Naive thymus-derived CD4-positive, alpha-beta T cell (primary cell): Measurements from ENCODE around the gene PSMB7. TPM values are rescaled to one million over a fixed set of nuclear protein-coding genes. Genes with fewer than 3 reads are reported as not detected.

Experiments used
- ATAC-seq: fragments of 150-1000 bp; cut with Tn5 transposase; 2 replicates; pipeline ENCODE4 v1.10.0; 2021; ENCODE audit warnings: mild to moderate bottlenecking, moderate library complexity
- CTCF ChIA-PET: fragments of 350-600 bp; sonication (Branson Sonifier 250); formaldehyde crosslinking; loops from one replicate; lab custom pipeline; 2021; ENCODE audit warnings: antibody characterized with exemption; lab: Charles Lee
- POLR2A ChIA-PET: fragments of 350-600 bp; sonication (Branson Sonifier 250); formaldehyde crosslinking; loops from one replicate; lab custom pipeline; 2021; ENCODE audit warnings: antibody characterized with exemption, inconsistent platforms; lab: Charles Lee
- DNase-seq, 9 donors: peaks; one replicate each; pipeline versions ENCODE4 v3.0.0 to v3.0.0-alpha.2; 2020 to 2022; ENCODE audit warnings: mixed read lengths in 1 of 9
- H3K27ac ChIP-seq: one replicate; pipeline ENCODE4 v1.7.0; 2013; ENCODE audit warnings: mild to moderate bottlenecking, low read depth, low read length, moderate library complexity
- H3K27me3 ChIP-seq, 2 donors: one replicate each; pipeline ENCODE4 v1.7.0; 2013; ENCODE audit warnings: low read length in 2 of 2, mild to moderate bottlenecking in 2 of 2, moderate library complexity in 2 of 2; ENCODE audit not compliant: control insufficient read depth in 2 of 2, insufficient read depth in 2 of 2
- H3K36me3 ChIP-seq, 3 experiments: 1 replicate in 2 of 3; 2 replicates in 1 of 3; pipeline ENCODE4 v1.7.0; 2013; ENCODE audit warnings: low read length in 3 of 3, mild to moderate bottlenecking in 3 of 3, moderate library complexity in 1 of 3; ENCODE audit not compliant: insufficient read depth in 3 of 3, control insufficient read depth in 2 of 3
- H3K4me1 ChIP-seq, 2 donors: one replicate each; pipeline ENCODE4 v1.7.0; 2013; ENCODE audit warnings: low read length in 2 of 2, mild to moderate bottlenecking in 2 of 2, moderate library complexity in 1 of 2; ENCODE audit not compliant: control insufficient read depth in 2 of 2, insufficient read depth in 2 of 2
- H3K4me3 ChIP-seq: 2 replicates; pipeline ENCODE4 v1.7.0; 2013; ENCODE audit warnings: mild to moderate bottlenecking, low read length
- H3K9me3 ChIP-seq, 3 experiments: 1 replicate in 2 of 3; 2 replicates in 1 of 3; pipeline ENCODE4 v1.7.0; 2013; ENCODE audit warnings: low read length in 3 of 3; ENCODE audit not compliant: control insufficient read depth in 2 of 3
- H3K27ac Mint-ChIP-seq, 9 donors: one replicate each; pipeline ENCODE4 v1.8.0; 2020 to 2022; ENCODE audit warnings: mixed read lengths in 9 of 9, mild to moderate bottlenecking in 8 of 9, moderate library complexity in 5 of 9, inconsistent platforms in 2 of 9
- H3K27me3 Mint-ChIP-seq, 5 donors: one replicate each; pipeline ENCODE4 v1.8.0; 2021 to 2022; ENCODE audit warnings: mixed read lengths in 5 of 5, mild to moderate bottlenecking in 1 of 5
- H3K36me3 Mint-ChIP-seq, 5 donors: one replicate each; pipeline ENCODE4 v1.8.0; 2020 to 2022; ENCODE audit warnings: mixed read lengths in 5 of 5, mild to moderate bottlenecking in 3 of 5, inconsistent platforms in 1 of 5
- H3K4me1 Mint-ChIP-seq, 7 donors: one replicate each; pipeline ENCODE4 v1.8.0; 2020 to 2022; ENCODE audit warnings: mixed read lengths in 7 of 7, mild to moderate bottlenecking in 3 of 7, inconsistent platforms in 1 of 7
- H3K4me3 Mint-ChIP-seq, 10 donors: one replicate each; pipeline ENCODE4 v1.8.0; 2020 to 2022; ENCODE audit warnings: mild to moderate bottlenecking in 10 of 10, mixed read lengths in 10 of 10, moderate library complexity in 6 of 10, inconsistent platforms in 2 of 10
- H3K9me3 Mint-ChIP-seq, 11 donors: one replicate each; pipeline ENCODE4 v1.8.0; 2020 to 2022; ENCODE audit warnings: mixed read lengths in 11 of 11, mild to moderate bottlenecking in 4 of 11, inconsistent platforms in 1 of 11, moderate library complexity in 1 of 11
- intact Hi-C, 2 donors: fragments of 100-400 bp; cut with micrococcal nuclease; formaldehyde crosslinking; loops; one replicate each; pipeline ENCODE4 v1.15.1; 2023
- polyA plus RNA-seq, 2 donors: library from polyadenylated mRNA; unstranded; fragments of 300-500 nt; fragmentation: Illumina TruSeq; gene quantifications; one replicate each; pipeline ENCODE4 v1.2.3, GENCODE V29; 2021
- total RNA-seq, 6 experiments: library from RNA in 5 of 6; stranded (reverse) in 5 of 6; gene quantifications; 1 replicate in 5 of 6; 2 replicates in 1 of 6; pipeline ENCODE4 v1.2.3 and lab custom pipeline; 2021 to 2026

PSMB7 gene
- total and polyA plus RNA-seq, 7 experiments from 2014 or later = 59.4 to 203 (median 73.9) TPM

GRCh38 chr9:124369231-124369797 lies 45.9 kb downstream of the PSMB7 start:
- Mint-ChIP-seq H3K36me3 (peaks cover 6 to 16% (median 9%) of the 10 kb centered on the region in 5 donors), H3K4me1 (peaks cover 14 to 78% (median 72%) of the 10 kb centered on the region in 7 donors)

GRCh38 chr9:124368692-124369091 lies 46.5 kb downstream of the PSMB7 start:
- H3K27ac Mint-ChIP-seq = peak overlapping the region in 3 of 9 donors; percentile 5 to 29 (median 24)
- ChIA-PET CTCF (no interaction called here), POLR2A (no interaction called here)
- intact Hi-C loops = no loop called here
- H3K27me3 Mint-ChIP-seq = no peaks in the 10 kb centered on the region
- H3K4me3 ChIP-seq = no peak overlapping the region
- H3K4me1 ChIP-seq = no peaks in the 10 kb centered on the region
- H3K9me3 ChIP-seq = no peaks in the 10 kb centered on the region
- ATAC-seq = no peak
- no peaks in the 10 kb centered on the region for H3K27me3 ChIP-seq
- peaks cover 14 to 78% (median 67%) of the 10 kb centered on the region in 7 donors for H3K4me1 Mint-ChIP-seq
- no peak for DNase-seq
- H3K9me3 Mint-ChIP-seq = peaks cover 0 to 1% (median 0%) of the 10 kb centered on the region in 11 donors
- H3K36me3 ChIP-seq = peaks cover 0 to 16% (median 0%) of the 10 kb centered on the region in 3 experiments
- H3K36me3 Mint-ChIP-seq = peaks cover 3 to 11% (median 5%) of the 10 kb centered on the region in 5 donors
- H3K27ac ChIP-seq = no peak overlapping the region
- no peak overlapping the region for H3K4me3 Mint-ChIP-seq

More at GRCh38 chr9:124369231-124369797, 45.9 kb downstream of the PSMB7 start:
- POLR2A ChIA-PET = no interaction called here
- DNase-seq (no peak), ATAC-seq (no peak)
- no peak overlapping the region for H3K4me3 ChIP-seq
- peaks cover 0 to 4% (median 0%) of the 10 kb centered on the region in 11 donors for H3K9me3 Mint-ChIP-seq
- CTCF ChIA-PET = no interaction called here
- H3K4me3 Mint-ChIP-seq = no peak overlapping the region
- H3K27me3 Mint-ChIP-seq = no peaks in the 10 kb centered on the region
- no peaks in the 10 kb centered on the region for H3K4me1 ChIP-seq
- H3K36me3 ChIP-seq = peaks cover 0 to 12% (median 0%) of the 10 kb centered on the region in 3 experiments
- no peaks in the 10 kb centered on the region for H3K27me3 ChIP-seq
- intact Hi-C loops = no loop called here
- H3K27ac ChIP-seq = no peak overlapping the region
- H3K27ac Mint-ChIP-seq = peak overlapping the region in 2 of 9 donors; percentile 10 to 29
- no peaks in the 10 kb centered on the region for H3K9me3 ChIP-seq

GRCh38 chr9:124366476-124367220 lies 48.6 kb downstream of the PSMB7 start:
- H3K27ac Mint-ChIP-seq = peak overlapping the region in 1 of 9 donors; percentile 59
- H3K4me1 Mint-ChIP-seq = peaks cover 9 to 75% (median 60%) of the 10 kb centered on the region in 7 donors
- CTCF ChIA-PET = no interaction called here
- peaks cover 0 to 11% (median 4%) of the 10 kb centered on the region in 5 donors for H3K36me3 Mint-ChIP-seq
- DNase-seq (no peak), ATAC-seq (no peak)
- H3K4me3 Mint-ChIP-seq = no peak overlapping the region
- intact Hi-C loops = no loop called here
- H3K4me3 ChIP-seq = no peak overlapping the region
- no peak overlapping the region for H3K27ac ChIP-seq
- peaks cover 0 to 20% (median 0%) of the 10 kb centered on the region in 3 experiments for H3K36me3 ChIP-seq
- no peaks in the 10 kb centered on the region for H3K27me3 Mint-ChIP-seq
- no peaks in the 10 kb centered on the region for H3K4me1 ChIP-seq
- no peaks in the 10 kb centered on the region for H3K9me3 ChIP-seq
- no peaks in the 10 kb centered on the region for H3K9me3 Mint-ChIP-seq
- H3K27me3 ChIP-seq = no peaks in the 10 kb centered on the region
- POLR2A ChIA-PET = interaction anchor here (0.6 kb wide), 1 partner anchor 212 kb away, joined by 3 read pairs; no protein-coding TSS in a partner anchor

GRCh38 chr9:124365036-124365435 lies 50.2 kb downstream of the PSMB7 start:
- Mint-ChIP-seq H3K4me3 (no peak overlapping the region), H3K27me3 (no peaks in the 10 kb centered on the region), H3K4me1 (peaks cover 9 to 75% (median 62%) of the 10 kb centered on the region in 7 donors), H3K9me3 (no peaks in the 10 kb centered on the region), H3K36me3 (peaks cover 0 to 11% (median 4%) of the 10 kb centered on the region in 5 donors), H3K27ac (peak overlapping the region in 1 of 9 donors; percentile 11)
- no peak overlapping the region for H3K4me3 ChIP-seq
- ChIA-PET CTCF (no interaction called here), POLR2A (no interaction called here)
- intact Hi-C loops = no loop called here
- no peak for ATAC-seq
- H3K4me1 ChIP-seq = peaks cover 0 to 7% of the 10 kb centered on the region in 2 donors
- no peak for DNase-seq
- no peaks in the 10 kb centered on the region for H3K27me3 ChIP-seq
- no peaks in the 10 kb centered on the region for H3K9me3 ChIP-seq
- H3K36me3 ChIP-seq = peaks cover 0 to 20% (median 0%) of the 10 kb centered on the region in 3 experiments
- no peak overlapping the region for H3K27ac ChIP-seq

- H3K27ac Mint-ChIP-seq = peak overlapping the region in 1 of 9 donors; percentile 28
- CTCF ChIA-PET = no interaction called here
- Histone ChIP-seq H3K36me3 (peaks cover 0 to 20% (median 0%) of the 10 kb centered on the region in 3 experiments), H3K27me3 (no peaks in the 10 kb centered on the region), H3K9me3 (no peaks in the 10 kb centered on the region), H3K27ac (no peak overlapping the region), H3K4me1 (peaks cover 0 to 7% of the 10 kb centered on the region in 2 donors), H3K4me3 (no peak overlapping the region)
- intact Hi-C loops = no loop called here
- H3K4me3 Mint-ChIP-seq = no peak overlapping the region
- POLR2A ChIA-PET = no interaction called here
- DNase-seq (no peak), ATAC-seq (no peak)
- no peaks in the 10 kb centered on the region for H3K27me3 Mint-ChIP-seq
- peaks cover 9 to 76% (median 63%) of the 10 kb centered on the region in 7 donors for H3K4me1 Mint-ChIP-seq
- H3K36me3 Mint-ChIP-seq = peaks cover 0 to 11% (median 4%) of the 10 kb centered on the region in 5 donors
- no peaks in the 10 kb centered on the region for H3K9me3 Mint-ChIP-seq
These were observed 51.1 kb downstream of the PSMB7 start for GRCh38 chr9:124364141-124364540.

- H3K27ac ChIP-seq = no peak overlapping the region
- H3K36me3 ChIP-seq = peaks cover 0 to 20% (median 0%) of the 10 kb centered on the region in 3 experiments
- DNase-seq (no peak), ATAC-seq (no peak)
- Mint-ChIP-seq H3K36me3 (peaks cover 0 to 9% (median 4%) of the 10 kb centered on the region in 5 donors), H3K27ac (peak overlapping the region in 2 of 9 donors; percentile 28 to 39), H3K9me3 (no peaks in the 10 kb centered on the region), H3K27me3 (no peaks in the 10 kb centered on the region), H3K4me3 (no peak overlapping the region), H3K4me1 (peaks cover 12 to 76% (median 60%) of the 10 kb centered on the region in 7 donors)
- POLR2A ChIA-PET = no interaction called here
- intact Hi-C loops = no loop called here
- H3K4me1 ChIP-seq = peaks cover 0 to 7% of the 10 kb centered on the region in 2 donors
- no peaks in the 10 kb centered on the region for H3K9me3 ChIP-seq
- no peak overlapping the region for H3K4me3 ChIP-seq
- no peaks in the 10 kb centered on the region for H3K27me3 ChIP-seq
- CTCF ChIA-PET = no interaction called here
These were observed 51.7 kb downstream of the PSMB7 start for GRCh38 chr9:124363326-124364096.
